Kidney (tissue), 14 donors: ENCODE results near the gene SPO11. TPM values are rescaled to one million over a fixed set of nuclear protein-coding genes. Genes with fewer than 3 reads are reported as not detected.

ENCODE experiments used
- DNase-seq, 5 donors: peaks; one replicate each; pipeline ENCODE4 v3.0.0-alpha.2; 2013 to 2020
- FAIRE-seq: peaks from 2 replicates; lab custom pipeline; 2012; peaks lifted over from hg19 to GRCh38; lab: Jason Lieb, UNC
- H3K27ac ChIP-seq, 2 donors: one replicate each; pipeline ENCODE4 v1.7.0; 2013; ENCODE audit warnings: low read depth in 2 of 2, low read length in 2 of 2, inconsistent platforms in 1 of 2
- H3K27me3 ChIP-seq: one replicate; pipeline ENCODE4 v1.7.1; 2013; ENCODE audit warnings: low read length, inconsistent platforms; ENCODE audit not compliant: control insufficient read depth, insufficient read depth
- H3K36me3 ChIP-seq, 3 donors: one replicate each; pipeline versions ENCODE4 v1.7.0 to v1.7.1; 2013; ENCODE audit warnings: low read length in 3 of 3, control low read depth in 1 of 3, inconsistent platforms in 1 of 3; ENCODE audit not compliant: insufficient read depth in 3 of 3, control insufficient read depth in 2 of 3
- H3K4me1 ChIP-seq, 3 donors: one replicate each; pipeline versions ENCODE4 v1.7.0 to v1.7.1; 2013; ENCODE audit warnings: low read length in 3 of 3, inconsistent platforms in 1 of 3, low read depth in 1 of 3; ENCODE audit not compliant: control insufficient read depth in 2 of 3, insufficient read depth in 2 of 3
- H3K4me3 ChIP-seq, 3 donors: one replicate each; pipeline versions ENCODE4 v1.7.0 to v1.8.1; 2013; ENCODE audit warnings: low read length in 3 of 3, control low read depth in 1 of 3, inconsistent platforms in 1 of 3
- H3K9ac ChIP-seq, 3 donors: one replicate each; pipeline versions ENCODE4 v1.7.0 to v1.7.1; 2013; ENCODE audit warnings: low read length in 3 of 3, control low read depth in 1 of 3, inconsistent platforms in 1 of 3
- H3K9me3 ChIP-seq, 3 donors: one replicate each; pipeline versions ENCODE4 v1.7.0 to v1.7.1; 2013; ENCODE audit warnings: low read length in 3 of 3, control low read depth in 1 of 3, inconsistent platforms in 1 of 3; ENCODE audit not compliant: control insufficient read depth in 2 of 3, insufficient read depth in 1 of 3
- intact Hi-C: fragments of 100-400 bp; cut with DNase I; formaldehyde crosslinking; loops from one replicate; pipeline ENCODE4 v1.11.1; 2022
- polyA plus RNA-seq: library from polyadenylated mRNA; stranded (reverse); fragments of 350-450 nt; fragmentation: Illumina TruSeq; extraction: RNeasy Lipid Tissue Mini Kit (QIAGEN cat#74804); gene quantifications from one replicate; pipeline ENCODE4 v1.2.3, GENCODE V29; 2014; ENCODE audit warnings: low read depth, low replicate concordance; ENCODE audit not compliant: insufficient read depth
- total RNA-seq: library from RNA; stranded (reverse); fragmentation: NEBNext Ultra II Directional; extraction: Animal tissue kit (Norgen Biotek cat#: 25700); gene quantifications from one replicate; pipeline ENCODE4 v1.2.1, GENCODE V29; 2021
- TF ChIP-seq, protein P1 (sequence below): IDR thresholded peaks from 3 replicates; pipeline ENCODE4 v1.5.1; 2012; ENCODE audit warnings: mild to moderate bottlenecking, moderate library complexity, borderline replicate concordance; ENCODE audit not compliant: insufficient read depth; ENCODE audit errors: extremely low read depth
- donor health status: control.
- donor health status: control.
- donor health status: control.
- donor health status: control.
- donor health status: control.
- donor health status: DM: yes; HTN: yes; CAD: no.
- donor health status: Normal renal cell carcinoma (clear cell type).

The SPO11 gene
- total and polyA plus RNA-seq, 2 donors from 2014 or later: not detected

DNA sequence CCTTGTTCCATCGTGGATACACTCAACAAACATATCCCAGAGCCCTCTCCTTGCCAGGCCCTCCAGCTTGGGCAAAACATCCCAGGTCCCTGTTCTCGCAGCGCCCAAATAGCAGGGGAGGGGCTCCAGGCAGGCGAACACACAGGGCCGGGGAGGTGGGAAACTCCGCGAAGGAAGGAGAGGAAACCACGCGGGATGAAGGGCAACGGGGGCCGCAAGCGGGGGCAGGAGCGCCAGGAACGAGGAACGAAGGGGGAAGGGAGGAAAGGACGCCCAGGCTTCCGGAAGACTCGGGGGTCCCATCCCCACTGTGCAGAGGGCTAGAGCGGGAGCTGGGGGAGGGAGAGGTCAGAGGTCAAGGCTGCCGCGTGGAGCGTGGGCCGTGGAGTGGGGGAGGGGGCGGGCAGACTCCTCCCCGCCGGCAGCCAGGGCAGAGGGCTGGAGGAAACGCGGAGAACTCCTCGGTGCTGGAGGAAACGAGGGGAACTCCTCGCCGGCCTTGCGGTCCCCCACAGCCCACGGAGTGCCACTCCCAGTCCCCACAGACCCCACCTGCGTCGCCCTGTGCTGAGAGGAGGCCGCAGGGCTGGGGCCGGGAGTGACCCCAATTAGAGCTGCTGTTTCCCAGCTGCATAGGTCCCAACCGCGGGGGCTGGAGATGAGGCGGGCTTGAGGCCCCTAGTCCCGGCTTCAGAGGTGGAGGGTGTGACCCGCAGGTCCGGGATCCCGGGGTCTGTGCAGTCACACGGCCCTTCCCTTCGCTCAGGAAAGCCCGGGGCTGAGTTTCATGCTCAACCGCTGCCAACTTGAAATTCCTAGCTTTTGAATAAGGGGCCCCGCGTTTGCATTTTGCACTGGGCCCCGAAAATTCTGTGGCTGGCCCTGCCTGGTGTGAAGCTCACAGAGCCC, 60.3 kb downstream of the SPO11 start:
- peak overlapping the region; percentile 41 to 55 for H3K27ac ChIP-seq
- H3K36me3 ChIP-seq: no peaks in the 10 kb centered on the region
- H3K4me1 ChIP-seq: peaks cover 0 to 26% (median 7%) of the 10 kb centered on the region in 3 donors
- H3K4me3 ChIP-seq: peak overlapping the region in 2 of 3 donors; percentile 33 to 41
- H3K9me3 ChIP-seq: no peaks in the 10 kb centered on the region
- no peak for FAIRE-seq
- H3K9ac ChIP-seq: peak overlapping the region in 2 of 3 donors; percentile 54 to 63
- intact Hi-C loops: no loop called here
- no peaks in the 10 kb centered on the region for H3K27me3 ChIP-seq
- TF ChIP-seq, protein P1, sequence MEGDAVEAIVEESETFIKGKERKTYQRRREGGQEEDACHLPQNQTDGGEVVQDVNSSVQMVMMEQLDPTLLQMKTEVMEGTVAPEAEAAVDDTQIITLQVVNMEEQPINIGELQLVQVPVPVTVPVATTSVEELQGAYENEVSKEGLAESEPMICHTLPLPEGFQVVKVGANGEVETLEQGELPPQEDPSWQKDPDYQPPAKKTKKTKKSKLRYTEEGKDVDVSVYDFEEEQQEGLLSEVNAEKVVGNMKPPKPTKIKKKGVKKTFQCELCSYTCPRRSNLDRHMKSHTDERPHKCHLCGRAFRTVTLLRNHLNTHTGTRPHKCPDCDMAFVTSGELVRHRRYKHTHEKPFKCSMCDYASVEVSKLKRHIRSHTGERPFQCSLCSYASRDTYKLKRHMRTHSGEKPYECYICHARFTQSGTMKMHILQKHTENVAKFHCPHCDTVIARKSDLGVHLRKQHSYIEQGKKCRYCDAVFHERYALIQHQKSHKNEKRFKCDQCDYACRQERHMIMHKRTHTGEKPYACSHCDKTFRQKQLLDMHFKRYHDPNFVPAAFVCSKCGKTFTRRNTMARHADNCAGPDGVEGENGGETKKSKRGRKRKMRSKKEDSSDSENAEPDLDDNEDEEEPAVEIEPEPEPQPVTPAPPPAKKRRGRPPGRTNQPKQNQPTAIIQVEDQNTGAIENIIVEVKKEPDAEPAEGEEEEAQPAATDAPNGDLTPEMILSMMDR: no peak
- peak in 3 of 5 donors; percentile 62 to 89 (median 84) for DNase-seq

DNA sequence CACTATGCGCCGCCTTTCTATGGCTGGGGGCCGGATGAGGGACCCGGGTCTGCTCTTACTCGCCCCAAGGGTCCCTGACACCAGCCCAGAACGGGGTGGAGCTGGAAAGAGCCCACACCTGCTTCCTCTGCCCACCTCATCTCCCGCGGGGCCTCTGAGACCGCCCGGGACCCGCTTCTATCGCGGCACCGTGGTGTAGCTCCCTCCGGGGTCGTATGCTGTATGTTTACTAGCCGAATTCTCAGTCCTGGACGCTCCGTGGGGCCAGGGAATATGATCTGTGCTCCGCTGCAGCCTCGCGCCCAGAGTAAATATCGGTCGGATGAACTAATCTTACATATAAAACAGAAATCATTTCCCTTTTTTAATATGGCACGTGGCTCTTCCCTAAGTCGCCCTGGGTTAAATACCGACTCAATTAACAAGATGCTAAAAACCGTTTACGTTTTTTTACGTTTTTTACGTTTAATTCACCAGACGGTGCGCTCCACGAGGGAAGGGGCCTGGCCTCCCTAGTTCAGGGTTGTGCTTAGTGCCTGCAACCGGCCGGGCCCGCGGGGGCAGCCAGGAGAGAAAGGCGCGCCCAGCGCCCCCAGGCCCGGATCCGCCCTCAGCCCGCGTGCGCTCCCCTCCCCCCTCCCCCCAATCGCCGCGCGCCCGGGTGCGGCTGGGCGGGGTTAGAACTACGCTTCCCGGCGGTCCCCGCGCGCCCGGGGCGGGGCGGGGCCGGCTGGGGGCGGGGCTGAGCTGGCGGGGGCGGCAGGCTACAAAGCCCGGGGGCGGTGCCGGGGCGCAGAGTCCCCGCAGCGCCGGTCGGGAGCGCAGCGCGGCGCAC, 61.2 kb downstream of the SPO11 start, which contains the start of gene RBM38:
RBM38 (plus strand) TSS at position 793 of the 835 bp plus-strand sequence. CDS start 186 bp downstream, outside the sequence.
- DNase-seq: peak; percentile 72 to 92 (median 87)
- TF ChIP-seq, protein P1: no peak
- Histone ChIP-seq H3K36me3 (no peaks in the 10 kb centered on the region), H3K27ac (peak within 1 kb of the TSS; percentile 14 to 16), H3K4me1 (peaks cover 0 to 26% (median 15%) of the 10 kb centered on the region in 3 donors), H3K4me3 (peak within 1 kb of the TSS; percentile 58 to 66 (median 59)), H3K27me3 (no peaks in the 10 kb centered on the region), H3K9me3 (no peaks in the 10 kb centered on the region), H3K9ac (peak within 1 kb of the TSS in 2 of 3 donors; percentile 22 to 52)
- FAIRE-seq: no peak
- intact Hi-C loops: no loop called here

GRCh38 chr20:57391439-57392301, 62.1 kb downstream of the SPO11 start:
- Histone ChIP-seq H3K27ac (peak overlapping the region; percentile 14 to 16), H3K4me1 (peaks cover 0 to 32% (median 20%) of the 10 kb centered on the region in 3 donors), H3K9ac (peak overlapping the region in 2 of 3 donors; percentile 22 to 52), H3K4me3 (peak overlapping the region; percentile 58 to 66 (median 59)), H3K36me3 (peaks cover 0 to under 1% (median 0%) of the 10 kb centered on the region in 3 donors), H3K9me3 (no peaks in the 10 kb centered on the region), H3K27me3 (no peaks in the 10 kb centered on the region)
- TF ChIP-seq, protein P1: no peak
- no peak for FAIRE-seq
- DNase-seq: peak in 3 of 5 donors; percentile 35 to 84 (median 83)
- intact Hi-C loops: no loop called here
